Vagina (tissue), 2 donors: ENCODE data around the gene C10orf105.

Experiments used
- POLR2A ChIP-seq, 2 donors: fragments of 450-650 bp; IDR thresholded peaks; one replicate each; pipeline ENCODE4 v1.6.1; 2017; ENCODE audit warnings: antibody characterized with exemption in 2 of 2, mild to moderate bottlenecking in 2 of 2, moderate library complexity in 2 of 2
- POLR2AphosphoS5 ChIP-seq, 2 donors: sonication (generic); formaldehyde crosslinking; IDR thresholded peaks; one replicate each; pipeline ENCODE4 v1.9.0; 2017; ENCODE audit warnings: antibody characterized with exemption in 2 of 2, mild to moderate bottlenecking in 2 of 2, low read depth in 1 of 2; ENCODE audit not compliant: insufficient read depth in 1 of 2
- TF ChIP-seq, protein P1 (sequence below), 3 experiments: fragments of 450-650 bp in 2 of 3; fragments of 200-600 bp in 1 of 3; sonication (generic) in 1 of 3; IDR thresholded peaks; one replicate each; pipeline ENCODE4 v1.5.1; 2017 to 2019; ENCODE audit warnings: antibody characterized with exemption in 3 of 3, mild to moderate bottlenecking in 2 of 3, moderate library complexity in 2 of 3

DNA sequence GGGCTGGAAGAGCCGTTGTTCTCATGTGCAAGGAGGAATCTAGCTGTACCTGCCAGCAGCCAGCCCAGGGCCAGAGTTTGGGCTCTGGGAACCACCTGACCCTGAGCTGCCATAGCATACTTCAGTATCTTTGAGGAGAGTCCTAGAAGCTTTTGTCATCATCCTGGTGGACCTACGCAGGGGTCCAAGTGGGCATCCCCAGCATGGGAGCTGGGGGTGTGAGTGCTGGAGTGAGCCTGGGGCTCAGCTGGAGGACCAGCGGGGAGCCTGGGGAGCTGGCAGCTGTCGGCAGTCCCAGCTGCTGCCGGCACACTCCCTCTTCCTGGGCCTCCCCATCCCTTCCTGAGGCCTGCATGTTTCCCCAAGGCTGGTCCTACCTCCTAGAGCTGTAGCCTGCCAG, 32.5 kb downstream of the C10orf105 start:
- no peak for TF ChIP-seq POLR2AphosphoS5 (IDR thresholded peaks at IDR 0.05; ENCODE audit: insufficient read depth in 1 of 2, low read depth in 1 of 2)
- TF ChIP-seq, protein P1, sequence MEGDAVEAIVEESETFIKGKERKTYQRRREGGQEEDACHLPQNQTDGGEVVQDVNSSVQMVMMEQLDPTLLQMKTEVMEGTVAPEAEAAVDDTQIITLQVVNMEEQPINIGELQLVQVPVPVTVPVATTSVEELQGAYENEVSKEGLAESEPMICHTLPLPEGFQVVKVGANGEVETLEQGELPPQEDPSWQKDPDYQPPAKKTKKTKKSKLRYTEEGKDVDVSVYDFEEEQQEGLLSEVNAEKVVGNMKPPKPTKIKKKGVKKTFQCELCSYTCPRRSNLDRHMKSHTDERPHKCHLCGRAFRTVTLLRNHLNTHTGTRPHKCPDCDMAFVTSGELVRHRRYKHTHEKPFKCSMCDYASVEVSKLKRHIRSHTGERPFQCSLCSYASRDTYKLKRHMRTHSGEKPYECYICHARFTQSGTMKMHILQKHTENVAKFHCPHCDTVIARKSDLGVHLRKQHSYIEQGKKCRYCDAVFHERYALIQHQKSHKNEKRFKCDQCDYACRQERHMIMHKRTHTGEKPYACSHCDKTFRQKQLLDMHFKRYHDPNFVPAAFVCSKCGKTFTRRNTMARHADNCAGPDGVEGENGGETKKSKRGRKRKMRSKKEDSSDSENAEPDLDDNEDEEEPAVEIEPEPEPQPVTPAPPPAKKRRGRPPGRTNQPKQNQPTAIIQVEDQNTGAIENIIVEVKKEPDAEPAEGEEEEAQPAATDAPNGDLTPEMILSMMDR (IDR thresholded peaks at IDR 0.05), result no peak
- TF ChIP-seq POLR2A (IDR thresholded peaks at IDR 0.05), result no peak
